ENCODE measurements around the gene MCF2L2. TPM values are rescaled to one million over a fixed set of nuclear protein-coding genes. Genes with fewer than 3 reads are reported as not detected.

Gene MCF2L2
- total and polyA plus RNA-seq, 10 donors: 0.46 to 37.7 (median 17.6) TPM

GRCh38 chr3:183369627-183370026, 58.8 kb downstream of the MCF2L2 start:
- no peak for DNase-seq
- H3K4me3 ChIP-seq: no peak overlapping the region
- H3K27ac ChIP-seq: no peak overlapping the region
- no peaks in the 10 kb centered on the region for H3K36me3 ChIP-seq
- WGBS, 5 donors: 79 to 90% (median 84%) methylated on average over 2 of the region's 2 CpGs
- H3K27me3 ChIP-seq (replicated peaks in 1 of 7): no peaks in the 10 kb centered on the region
- no peaks in the 10 kb centered on the region for H3K9me3 ChIP-seq
- TF ChIP-seq POLR2AphosphoS5 (IDR thresholded peaks at IDR 0.05) (no peak), POLR2A (IDR thresholded peaks at IDR 0.05) (no peak)
- TF ChIP-seq, protein P1, sequence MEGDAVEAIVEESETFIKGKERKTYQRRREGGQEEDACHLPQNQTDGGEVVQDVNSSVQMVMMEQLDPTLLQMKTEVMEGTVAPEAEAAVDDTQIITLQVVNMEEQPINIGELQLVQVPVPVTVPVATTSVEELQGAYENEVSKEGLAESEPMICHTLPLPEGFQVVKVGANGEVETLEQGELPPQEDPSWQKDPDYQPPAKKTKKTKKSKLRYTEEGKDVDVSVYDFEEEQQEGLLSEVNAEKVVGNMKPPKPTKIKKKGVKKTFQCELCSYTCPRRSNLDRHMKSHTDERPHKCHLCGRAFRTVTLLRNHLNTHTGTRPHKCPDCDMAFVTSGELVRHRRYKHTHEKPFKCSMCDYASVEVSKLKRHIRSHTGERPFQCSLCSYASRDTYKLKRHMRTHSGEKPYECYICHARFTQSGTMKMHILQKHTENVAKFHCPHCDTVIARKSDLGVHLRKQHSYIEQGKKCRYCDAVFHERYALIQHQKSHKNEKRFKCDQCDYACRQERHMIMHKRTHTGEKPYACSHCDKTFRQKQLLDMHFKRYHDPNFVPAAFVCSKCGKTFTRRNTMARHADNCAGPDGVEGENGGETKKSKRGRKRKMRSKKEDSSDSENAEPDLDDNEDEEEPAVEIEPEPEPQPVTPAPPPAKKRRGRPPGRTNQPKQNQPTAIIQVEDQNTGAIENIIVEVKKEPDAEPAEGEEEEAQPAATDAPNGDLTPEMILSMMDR (IDR thresholded peaks at IDR 0.05 in 8 of 11, conservative IDR thresholded peaks at IDR 0.05 in 3 of 11): no peak
- intact Hi-C loops (cut with DNase I; ENCODE audit: low total_unique reads): no loop called here
- peaks cover 0 to 27% (median 10%) of the 10 kb centered on the region in 6 donors for H3K4me1 ChIP-seq

DNA sequence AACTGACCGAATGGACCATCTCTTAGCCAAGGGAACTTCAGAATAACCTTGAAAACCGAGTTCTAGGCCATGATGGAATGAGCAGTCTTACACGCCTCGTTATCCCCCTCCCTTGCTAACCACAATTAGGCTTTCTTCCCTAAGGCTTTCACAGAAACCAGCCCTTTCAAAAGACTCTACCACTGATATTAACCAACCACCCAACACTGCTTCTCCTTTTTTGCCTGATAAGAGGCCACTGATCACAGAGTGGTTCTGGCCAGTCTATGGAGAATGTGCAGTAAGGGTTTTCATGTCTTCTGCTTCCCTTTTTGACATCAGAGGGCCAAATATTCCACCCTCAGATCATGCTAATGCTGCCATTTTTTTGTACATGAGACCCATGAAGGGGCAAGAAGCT, 59.3 kb downstream of the MCF2L2 start:
- DNase-seq: no peak
- H3K4me3 ChIP-seq: no peak overlapping the region
- peaks cover 0 to 27% (median 10%) of the 10 kb centered on the region in 6 donors for H3K4me1 ChIP-seq
- no peak overlapping the region for H3K27ac ChIP-seq
- intact Hi-C loops (cut with DNase I; ENCODE audit: low total_unique reads): no loop called here
- no peaks in the 10 kb centered on the region for H3K9me3 ChIP-seq
- no peak for TF ChIP-seq POLR2AphosphoS5 (IDR thresholded peaks at IDR 0.05)
- TF ChIP-seq, protein P1 (IDR thresholded peaks at IDR 0.05 in 8 of 11, conservative IDR thresholded peaks at IDR 0.05 in 3 of 11): no peak
- TF ChIP-seq POLR2A (IDR thresholded peaks at IDR 0.05): no peak
- no peaks in the 10 kb centered on the region for H3K36me3 ChIP-seq
- WGBS, 5 donors: 46 to 82% (median 59%) methylated on average over 4 of the region's 4 CpGs
- H3K27me3 ChIP-seq (replicated peaks in 1 of 7): no peaks in the 10 kb centered on the region

DNA sequence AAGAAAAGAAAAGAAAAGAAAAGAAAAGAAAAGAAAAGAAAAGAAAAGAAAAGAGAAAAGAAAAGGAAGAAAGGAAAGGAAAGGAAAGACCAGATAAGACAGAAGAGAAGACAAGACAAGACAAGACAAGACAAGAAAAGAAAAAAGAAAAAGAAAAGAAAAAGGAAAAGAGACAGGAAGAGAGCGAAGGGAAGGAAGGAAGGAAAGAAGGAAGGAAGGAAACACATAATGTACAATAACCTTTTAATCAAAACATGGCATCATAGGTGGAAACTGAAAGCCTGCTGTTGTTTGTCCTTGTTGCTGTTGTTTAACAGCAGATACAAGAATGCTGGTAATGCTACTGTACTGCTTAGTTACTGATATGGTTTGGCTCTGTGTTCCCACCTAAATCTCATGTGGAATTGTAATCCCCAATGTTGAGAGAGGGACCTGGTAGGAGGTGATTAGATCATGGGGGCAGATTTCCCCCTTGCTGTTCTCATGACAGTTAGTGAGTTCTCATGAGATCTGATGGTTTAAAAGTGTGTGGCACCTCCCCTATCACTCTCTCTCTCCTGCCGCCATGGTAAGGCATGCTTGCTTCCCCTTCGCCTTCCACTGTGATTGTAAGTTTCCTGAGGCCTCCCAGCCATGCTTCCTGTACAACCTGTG, 67.3 kb downstream of the MCF2L2 start:
- H3K36me3 ChIP-seq: no peaks in the 10 kb centered on the region
- H3K27me3 ChIP-seq (replicated peaks in 1 of 7): no peaks in the 10 kb centered on the region
- H3K9me3 ChIP-seq: no peaks in the 10 kb centered on the region
- 74 to 87% (median 84%) methylated on average over 3 of the region's 3 CpGs for WGBS, 5 donors
- TF ChIP-seq, protein P1 (IDR thresholded peaks at IDR 0.05 in 8 of 11, conservative IDR thresholded peaks at IDR 0.05 in 3 of 11): no peak
- TF ChIP-seq POLR2AphosphoS5 (IDR thresholded peaks at IDR 0.05) (no peak), POLR2A (IDR thresholded peaks at IDR 0.05) (no peak)
- DNase-seq: no peak
- intact Hi-C loops (cut with DNase I; ENCODE audit: low total_unique reads): no loop called here
- H3K4me3 ChIP-seq: no peak overlapping the region
- no peak overlapping the region for H3K27ac ChIP-seq
- H3K4me1 ChIP-seq: peaks cover 0 to 4% (median 0%) of the 10 kb centered on the region in 6 donors

DNA sequence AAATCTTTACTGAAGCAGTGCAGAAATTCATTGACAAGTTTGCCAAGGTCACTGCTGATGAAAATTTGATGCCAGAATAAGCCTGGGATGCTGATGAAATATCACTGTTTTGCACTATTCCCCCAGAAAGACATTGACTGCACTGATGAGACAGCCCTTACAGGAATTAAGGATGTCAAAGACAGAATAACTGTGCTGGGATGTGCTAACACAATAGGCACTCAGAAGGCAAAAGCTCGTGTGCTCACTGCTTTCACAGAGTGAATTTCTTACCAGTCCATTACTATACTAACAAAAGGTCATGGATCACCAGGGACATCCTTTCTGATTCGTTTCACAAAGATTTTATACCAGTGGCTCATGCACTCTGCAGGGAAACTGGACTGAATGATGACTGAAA, 69.4 kb downstream of the MCF2L2 start:
- Histone ChIP-seq H3K36me3 (no peaks in the 10 kb centered on the region), H3K27me3 (replicated peaks in 1 of 7) (no peaks in the 10 kb centered on the region), H3K27ac (no peak overlapping the region), H3K4me1 (peaks cover 0 to 5% (median 0%) of the 10 kb centered on the region in 6 donors), H3K4me3 (no peak overlapping the region), H3K9me3 (no peaks in the 10 kb centered on the region)
- TF ChIP-seq, protein P1 (IDR thresholded peaks at IDR 0.05 in 8 of 11, conservative IDR thresholded peaks at IDR 0.05 in 3 of 11): no peak
- TF ChIP-seq POLR2A (IDR thresholded peaks at IDR 0.05): no peak
- TF ChIP-seq POLR2AphosphoS5 (IDR thresholded peaks at IDR 0.05): no peak
- DNase-seq: no peak
- intact Hi-C loops (cut with DNase I; ENCODE audit: low total_unique reads): no loop called here
- WGBS, 5 donors: 59 to 82% (median 68%) methylated on average over 2 of the region's 2 CpGs

Measured in spleen (tissue), 11 donors.